ENCODE results near the gene DHRS3. TPM values are rescaled to one million over a fixed set of nuclear protein-coding genes. Genes with fewer than 3 reads are reported as not detected.

Gene DHRS3, protein sequence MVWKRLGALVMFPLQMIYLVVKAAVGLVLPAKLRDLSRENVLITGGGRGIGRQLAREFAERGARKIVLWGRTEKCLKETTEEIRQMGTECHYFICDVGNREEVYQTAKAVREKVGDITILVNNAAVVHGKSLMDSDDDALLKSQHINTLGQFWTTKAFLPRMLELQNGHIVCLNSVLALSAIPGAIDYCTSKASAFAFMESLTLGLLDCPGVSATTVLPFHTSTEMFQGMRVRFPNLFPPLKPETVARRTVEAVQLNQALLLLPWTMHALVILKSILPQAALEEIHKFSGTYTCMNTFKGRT
- total RNA-seq = 4.6 and 8.2 TPM in 2 replicates

GRCh38 chr1:12617901-12618660 lies at the start of gene DHRS3:
Gene DHRS3, minus strand, starts transcription at chr1:12618210. Its CDS starts 862 bp downstream, at chr1:12617348.

DNA sequence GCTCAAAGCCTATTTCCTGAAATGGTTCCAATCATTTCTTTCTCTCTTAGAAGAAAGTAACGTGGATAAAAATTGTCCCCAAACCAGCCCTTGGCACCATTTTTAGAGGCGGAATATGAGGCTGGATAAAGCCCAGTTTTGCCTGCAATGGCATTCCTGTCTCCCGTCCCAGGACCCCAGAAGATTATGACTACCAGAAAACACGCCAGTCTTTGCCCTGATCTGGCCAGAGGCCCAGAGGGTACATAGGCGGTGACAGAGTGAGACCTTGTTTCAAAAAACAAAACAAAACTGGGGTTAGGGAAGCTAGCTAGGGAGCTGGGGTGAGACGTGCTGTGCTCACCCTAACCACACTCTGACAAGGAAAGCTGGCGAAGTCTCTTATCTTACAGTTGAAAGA lies 25.8 kb upstream of the DHRS3 start, which contains the start of gene AADACL4:
Gene AADACL4, plus strand, starts transcription at position 301 of the 400 bp plus-strand sequence. CDS start 462 bp downstream, outside the sequence.

Other genes starting within 250 kb of the DHRS3 start
- gene AADACL4, start 25.9 kb upstream of the DHRS3 start, total RNA-seq = not detected in 2 replicates
- gene AADACL3, start 97.9 kb upstream of the DHRS3 start, total RNA-seq = not detected in 2 replicates
- gene CFAP107, start 128.0 kb upstream of the DHRS3 start, total RNA-seq = not detected in 2 replicates
- gene PRAMEF12, start 155.5 kb upstream of the DHRS3 start, total RNA-seq = not detected in 2 replicates
- gene PRAMEF1, start 173.2 kb upstream of the DHRS3 start, total RNA-seq = not detected in 2 replicates
- gene PRAMEF11, start 213.2 kb upstream of the DHRS3 start, total RNA-seq = not detected in 2 replicates
- gene HNRNPCL1, start 230.5 kb upstream of the DHRS3 start, total RNA-seq = not detected in 2 replicates
- gene PRAMEF2, start 238.9 kb upstream of the DHRS3 start, total RNA-seq = not detected in 2 replicates

Measured in cardiac ventricle fibroblast (primary cell).